Mesenchymal stem cell (in vitro differentiated cells and primary cell): ENCODE results near the gene BRD9.

Experiments
- DNase-seq: peaks from one replicate; pipeline ENCODE4 v3.0.0-alpha.2; 2013
- H2AFZ ChIP-seq: one replicate; pipeline ENCODE4 v1.6.1; 2013; ENCODE audit warnings: low read depth, mild to moderate bottlenecking, control low read depth, inconsistent platforms, low read length, moderate library complexity
- H2AK5ac ChIP-seq: 2 replicates; pipeline ENCODE4 v1.6.1; 2013; ENCODE audit warnings: low read length, moderate library complexity, mild to moderate bottlenecking, inconsistent platforms; ENCODE audit not compliant: severe bottlenecking
- H2BK120ac ChIP-seq: one replicate; pipeline ENCODE4 v1.6.1; 2013; ENCODE audit warnings: low read depth, mild to moderate bottlenecking, inconsistent platforms, low read length, moderate library complexity
- H2BK12ac ChIP-seq, 2 experiments: one replicate each; pipeline ENCODE4 v1.6.1; 2013; ENCODE audit warnings: inconsistent platforms in 2 of 2, low read length in 2 of 2, mild to moderate bottlenecking in 2 of 2, moderate library complexity in 2 of 2, control low read depth in 1 of 2
- H2BK15ac ChIP-seq: one replicate; pipeline ENCODE4 v1.6.1; 2013; ENCODE audit warnings: mild to moderate bottlenecking, low read depth, inconsistent platforms; ENCODE audit not compliant: poor library complexity, severe bottlenecking
- H2BK5ac ChIP-seq: 2 replicates; pipeline ENCODE4 v1.6.1; 2013; ENCODE audit warnings: low read depth, mild to moderate bottlenecking, low read length, control low read depth, inconsistent platforms; ENCODE audit not compliant: poor library complexity, severe bottlenecking
- H3K14ac ChIP-seq, 2 experiments: one replicate each; pipeline ENCODE4 v1.6.1; 2013; ENCODE audit warnings: inconsistent platforms in 2 of 2, low read length in 2 of 2, control low read depth in 1 of 2, mild to moderate bottlenecking in 1 of 2, moderate library complexity in 1 of 2
- H3K18ac ChIP-seq, 2 experiments: one replicate each; pipeline ENCODE4 v1.6.1; 2013; ENCODE audit warnings: inconsistent platforms in 2 of 2, low read length in 2 of 2, control low read depth in 1 of 2, low read depth in 1 of 2, mild to moderate bottlenecking in 1 of 2
- H3K23ac ChIP-seq, 2 experiments: one replicate each; pipeline ENCODE4 v1.6.1; 2013; ENCODE audit warnings: inconsistent platforms in 2 of 2, low read length in 2 of 2, mild to moderate bottlenecking in 2 of 2, moderate library complexity in 2 of 2, control low read depth in 1 of 2
- H3K27ac ChIP-seq: 2 replicates; pipeline ENCODE4 v1.5.1; 2013; ENCODE audit warnings: mild to moderate bottlenecking, moderate library complexity, low read length, control low read depth, inconsistent platforms; ENCODE audit not compliant: poor library complexity, severe bottlenecking
- H3K27me3 ChIP-seq, 2 experiments: 2 replicates each; pipeline versions ENCODE4 v1.6.1 to v1.7.0; 2013; ENCODE audit warnings: low read length in 2 of 2, mild to moderate bottlenecking in 2 of 2, moderate library complexity in 2 of 2, control low read depth in 1 of 2, inconsistent platforms in 1 of 2; ENCODE audit not compliant: control insufficient read depth in 1 of 2, insufficient read depth in 1 of 2
- H3K36me3 ChIP-seq, 2 experiments: 2 replicates each; pipeline versions ENCODE4 v1.6.1 to v1.7.0; 2013; ENCODE audit warnings: low read length in 2 of 2, control low read depth in 1 of 2, inconsistent platforms in 1 of 2, low read depth in 1 of 2, mild to moderate bottlenecking in 1 of 2; ENCODE audit not compliant: insufficient read depth in 2 of 2, control insufficient read depth in 1 of 2
- H3K4ac ChIP-seq, 2 experiments: one replicate each; pipeline ENCODE4 v1.6.1; 2013; ENCODE audit warnings: inconsistent platforms in 2 of 2, low read length in 2 of 2, mild to moderate bottlenecking in 2 of 2, moderate library complexity in 2 of 2, control low read depth in 1 of 2, low read depth in 1 of 2
- H3K4me1 ChIP-seq: 2 replicates; pipeline ENCODE4 v1.6.1; 2013; ENCODE audit warnings: low read depth, low read length, control low read depth; ENCODE audit not compliant: control insufficient read depth, insufficient read depth
- H3K4me2 ChIP-seq: 2 replicates; pipeline ENCODE4 v1.6.1; 2013; ENCODE audit warnings: low read length, mild to moderate bottlenecking, inconsistent platforms; ENCODE audit not compliant: poor library complexity, severe bottlenecking
- H3K4me3 ChIP-seq, 2 experiments: 2 replicates each; pipeline versions ENCODE4 v1.5.1 to v1.7.0; 2013; ENCODE audit warnings: low read length in 2 of 2, mild to moderate bottlenecking in 2 of 2, control low read depth in 1 of 2, low read depth in 1 of 2; ENCODE audit not compliant: insufficient read depth in 1 of 2
- H3K79me1 ChIP-seq: replicated peaks from 2 replicates; pipeline ENCODE4 v1.6.1; 2013; ENCODE audit warnings: mild to moderate bottlenecking, control low read depth, low read length, inconsistent platforms; ENCODE audit not compliant: poor library complexity, severe bottlenecking
- H3K9ac ChIP-seq: 2 replicates; pipeline ENCODE4 v1.7.0; 2013; ENCODE audit warnings: mild to moderate bottlenecking, low read length, moderate library complexity
- H3K9me3 ChIP-seq: 2 replicates; pipeline ENCODE4 v1.7.0; 2013; ENCODE audit warnings: mild to moderate bottlenecking, low read length; ENCODE audit not compliant: control insufficient read depth
- H4K8ac ChIP-seq: one replicate; pipeline ENCODE4 v1.6.1; 2013; ENCODE audit warnings: inconsistent platforms, mild to moderate bottlenecking, low read length, moderate library complexity
- H4K91ac ChIP-seq: one replicate; pipeline ENCODE4 v1.6.1; 2013; ENCODE audit warnings: mild to moderate bottlenecking, low read length, inconsistent platforms
- WGBS: methylation state at CpG from one replicate; pipeline ENCODE4 v1.1.7; 2013; ENCODE audit warnings: mixed read lengths; 5-methylcytosine and 5-hydroxymethylcytosine counted together

The BRD9 gene

GRCh38 chr5:905139-905642 lies 12.6 kb upstream of the BRD9 start:
- no peaks in the 10 kb centered on the region for H3K27me3 ChIP-seq
- H3K18ac ChIP-seq: no peak overlapping the region
- no peaks in the 10 kb centered on the region for H3K9me3 ChIP-seq
- no peak overlapping the region for H2BK120ac ChIP-seq
- H2AK5ac ChIP-seq: no peak overlapping the region
- no peak overlapping the region for H2BK12ac ChIP-seq
- H3K4me3 ChIP-seq: no peak overlapping the region
- H4K91ac ChIP-seq: no peak overlapping the region
- no peak overlapping the region for H2BK15ac ChIP-seq
- no peak overlapping the region for H2AFZ ChIP-seq
- H3K4me2 ChIP-seq: no peak overlapping the region
- no peak overlapping the region for H3K4ac ChIP-seq
- H3K14ac ChIP-seq: no peak overlapping the region
- no peak overlapping the region for H3K23ac ChIP-seq
- H3K9ac ChIP-seq: no peak overlapping the region
- peaks cover 14% of the 10 kb centered on the region for H3K79me1 ChIP-seq
- WGBS: 97% methylated on average over 11 of the region's 12 CpGs
- H3K27ac ChIP-seq: no peak overlapping the region
- H2BK5ac ChIP-seq: no peak overlapping the region
- no peak for DNase-seq
- H4K8ac ChIP-seq: no peak overlapping the region
- H3K36me3 ChIP-seq: peaks cover 22 to 40% of the 10 kb centered on the region in 2 experiments
- H3K4me1 ChIP-seq: no peaks in the 10 kb centered on the region

GRCh38 chr5:903756-904096 lies 11.1 kb upstream of the BRD9 start:
- no peaks in the 10 kb centered on the region for H3K9me3 ChIP-seq
- H3K27me3 ChIP-seq: no peaks in the 10 kb centered on the region
- H3K23ac ChIP-seq: no peak overlapping the region
- H2AFZ ChIP-seq: peak overlapping the region; percentile 47
- WGBS: 97% methylated on average over 3 of the region's 6 CpGs
- H2BK120ac ChIP-seq: no peak overlapping the region
- no peaks in the 10 kb centered on the region for H3K4me1 ChIP-seq
- no peak overlapping the region for H4K91ac ChIP-seq
- no peak overlapping the region for H3K9ac ChIP-seq
- no peak overlapping the region for H3K27ac ChIP-seq
- H2AK5ac ChIP-seq: no peak overlapping the region
- no peak overlapping the region for H3K4me3 ChIP-seq
- no peak overlapping the region for H2BK12ac ChIP-seq
- H2BK15ac ChIP-seq: no peak overlapping the region
- H3K18ac ChIP-seq: no peak overlapping the region
- peaks cover 15 to 35% of the 10 kb centered on the region in 2 experiments for H3K36me3 ChIP-seq
- no peak overlapping the region for H3K14ac ChIP-seq
- no peak overlapping the region for H3K4ac ChIP-seq
- H3K4me2 ChIP-seq: no peak overlapping the region
- peaks cover 14% of the 10 kb centered on the region for H3K79me1 ChIP-seq
- DNase-seq: no peak
- no peak overlapping the region for H4K8ac ChIP-seq
- H2BK5ac ChIP-seq: no peak overlapping the region

GRCh38 chr5:902129-902916 lies 9.7 kb upstream of the BRD9 start:
- Histone ChIP-seq H3K9ac (no peak overlapping the region), H3K36me3 (peaks cover 5 to 24% of the 10 kb centered on the region in 2 experiments), H3K27me3 (no peaks in the 10 kb centered on the region), H4K91ac (no peak overlapping the region), H2BK5ac (no peak overlapping the region), H2BK120ac (no peak overlapping the region), H3K9me3 (no peaks in the 10 kb centered on the region), H3K4me3 (no peak overlapping the region), H3K23ac (no peak overlapping the region), H4K8ac (no peak overlapping the region), H2AFZ (no peak overlapping the region), H3K79me1 (peaks cover 14% of the 10 kb centered on the region), H2AK5ac (no peak overlapping the region), H2BK15ac (no peak overlapping the region), H3K14ac (no peak overlapping the region), H3K27ac (no peak overlapping the region), H3K4me2 (no peak overlapping the region), H3K4me1 (no peaks in the 10 kb centered on the region), H3K18ac (no peak overlapping the region), H2BK12ac (no peak overlapping the region), H3K4ac (no peak overlapping the region)
- no peak for DNase-seq
- WGBS: 99% methylated on average over 15 of the region's 16 CpGs

GRCh38 chr5:900781-901180 lies 8.2 kb upstream of the BRD9 start:
- Histone ChIP-seq H3K36me3 (peaks cover 3 to 27% of the 10 kb centered on the region in 2 experiments), H3K14ac (no peak overlapping the region), H2BK12ac (no peak overlapping the region), H3K4me1 (no peaks in the 10 kb centered on the region), H2BK15ac (no peak overlapping the region), H4K91ac (no peak overlapping the region), H3K18ac (no peak overlapping the region), H3K27me3 (no peaks in the 10 kb centered on the region), H2AK5ac (no peak overlapping the region), H2AFZ (no peak overlapping the region), H4K8ac (no peak overlapping the region), H3K9ac (no peak overlapping the region), H3K79me1 (peaks cover 22% of the 10 kb centered on the region), H2BK120ac (no peak overlapping the region), H3K27ac (no peak overlapping the region), H3K4me2 (no peak overlapping the region), H3K23ac (no peak overlapping the region), H3K9me3 (no peaks in the 10 kb centered on the region), H3K4ac (no peak overlapping the region), H2BK5ac (no peak overlapping the region), H3K4me3 (no peak overlapping the region)
- DNase-seq: no peak
- WGBS: 100% methylated on average over 3 of the region's 4 CpGs
